ENCODE results near the gene AFF3. TPM values are rescaled to one million over a fixed set of nuclear protein-coding genes. Genes with fewer than 3 reads are reported as not detected.
"Not testable (repeated sequence)": the region's sequence is repeated elsewhere in the genome, so short reads cannot be mapped to it uniquely, and the experiment has no call there.

The AFF3 gene
- polyA plus RNA-seq (ENCODE audit: insufficient read length in 3 of 3): 10 to 100 TPM; 13.5 to 25.5 (median 18.3) TPM
- long read RNA-seq, donor 1: 0 reads
- long read RNA-seq, donor 2: 0 reads
- long read RNA-seq, donor 3, partial matches to known transcripts: 0 of 2 reads
- long read RNA-seq, donor 3, other reads (novel, unspliced or antisense): 0 of 2 reads
- long read RNA-seq, donor 4: 0 reads
- long read RNA-seq, donor 5: 0 reads
- long read RNA-seq, donor 6: 0 reads
- long read RNA-seq, donor 7, partial matches to known transcripts: 0 of 1 reads
- long read RNA-seq, donor 7, other reads (novel, unspliced or antisense): 0 of 1 reads
- long read RNA-seq, donor 8, partial matches to known transcripts: 0 of 3 reads
- long read RNA-seq, donor 8, other reads (novel, unspliced or antisense): 0 of 3 reads
- long read RNA-seq, donor 9: 0 reads
- long read RNA-seq, donor 10, partial matches to known transcripts: 0 of 1 reads
- long read RNA-seq, donor 10, other reads (novel, unspliced or antisense): 0 of 1 reads
- long read RNA-seq, donor 11, partial matches to known transcripts: 0 of 1 reads
- long read RNA-seq, donor 11, other reads (novel, unspliced or antisense): 0 of 1 reads
- long read RNA-seq, donor 12: 0 reads
- long read RNA-seq, donor 13, partial matches to known transcripts: 0 of 3 reads
- long read RNA-seq, donor 13, other reads (novel, unspliced or antisense): 0 of 3 reads
- long read RNA-seq, donor 14: 0 reads
- long read RNA-seq, donor 15: 0 reads
- long read RNA-seq, donor 16: 0 reads

GRCh38 chr2:100142393-100142792 is at the start of gene AFF3:
Gene AFF3 (minus strand): TSS chr2:100142590. CDS start chr2:100104454, 38,136 bp downstream.
- DNase-seq: no peak

- no peak for DNase-seq
These were observed 47.0 kb upstream of the AFF3 start for GRCh38 chr2:100189387-100189786.

GRCh38 chr2:100188326-100188725 is 45.9 kb upstream of the AFF3 start:
- DNase-seq: no peak

- no peak for DNase-seq
These were observed 43.7 kb upstream of the AFF3 start for GRCh38 chr2:100186126-100186525.

GRCh38 chr2:100185516-100185915 is 43.1 kb upstream of the AFF3 start:
- DNase-seq: no peak

GRCh38 chr2:100185105-100185504 is 42.7 kb upstream of the AFF3 start:
- no peak for DNase-seq

GRCh38 chr2:100184055-100184737 is 41.8 kb upstream of the AFF3 start:
- no peak for DNase-seq

GRCh38 chr2:100182494-100183361 is 40.3 kb upstream of the AFF3 start:
- DNase-seq: no peak

- DNase-seq: no peak
These were observed 38.1 kb upstream of the AFF3 start for GRCh38 chr2:100180503-100180902.

GRCh38 chr2:100179806-100180205 is 37.4 kb upstream of the AFF3 start:
- DNase-seq: no peak

GRCh38 chr2:100178864-100179263 is 36.5 kb upstream of the AFF3 start:
- DNase-seq: no peak

- DNase-seq: no peak
These were observed 35.8 kb upstream of the AFF3 start for GRCh38 chr2:100178085-100178788.

- DNase-seq: no peak
These were observed 34.5 kb upstream of the AFF3 start for GRCh38 chr2:100176925-100177324.

GRCh38 chr2:100174026-100174431 is 31.6 kb upstream of the AFF3 start:
- DNase-seq: no peak

GRCh38 chr2:100166701-100167100 is 24.3 kb upstream of the AFF3 start:
- DNase-seq: no peak

GRCh38 chr2:100163605-100164004 is 21.2 kb upstream of the AFF3 start:
- no peak for DNase-seq

- no peak for DNase-seq
These were observed 19.7 kb upstream of the AFF3 start for GRCh38 chr2:100161945-100162620.

GRCh38 chr2:100160396-100160795 is 18.0 kb upstream of the AFF3 start:
- DNase-seq: no peak

- DNase-seq: not testable (repeated sequence)
These were observed 9.4 kb upstream of the AFF3 start for GRCh38 chr2:100151832-100152231.

GRCh38 chr2:100151310-100151709 is 8.9 kb upstream of the AFF3 start:
- DNase-seq: no peak
